Measurements from ENCODE around the gene PGLYRP3. TPM values are rescaled to one million over a fixed set of nuclear protein-coding genes. Genes with fewer than 3 reads are reported as not detected.
"Not testable (repeated sequence)": the region's sequence is repeated elsewhere in the genome, so short reads cannot be mapped to it uniquely, and the experiment has no call there.

Gene PGLYRP3
- total RNA-seq, 2 experiments from 2014 or later: not detected

GRCh38 chr1:153324912-153325311 lies 12.2 kb upstream of the PGLYRP3 start:
- CTCF ChIA-PET: no interaction called here

GRCh38 chr1:153322568-153322967 lies 9.8 kb upstream of the PGLYRP3 start:
- CTCF ChIA-PET: no interaction called here
- POLR2A ChIA-PET: no interaction called here

More at GRCh38 chr1:153324912-153325311, 12.2 kb upstream of the PGLYRP3 start:
- POLR2A ChIA-PET: no interaction called here

GRCh38 chr1:153318145-153318544 lies 5.4 kb upstream of the PGLYRP3 start:
- POLR2A ChIA-PET, CTCF ChIA-PET: not testable (repeated sequence)

GRCh38 chr1:153316013-153316412 lies 3.3 kb upstream of the PGLYRP3 start:
- POLR2A ChIA-PET, CTCF ChIA-PET: not testable (repeated sequence)

GRCh38 chr1:153314388-153314787 lies 1.6 kb upstream of the PGLYRP3 start:
- CTCF ChIA-PET, POLR2A ChIA-PET: not testable (repeated sequence)

GRCh38 chr1:153313288-153313687 lies 536 bp upstream of the PGLYRP3 start:
- ChIA-PET POLR2A (no interaction called here), CTCF (no interaction called here)

GRCh38 chr1:153310526-153310925 lies 2.2 kb downstream of the PGLYRP3 start:
- CTCF ChIA-PET: no interaction called here
- POLR2A ChIA-PET: no interaction called here

GRCh38 chr1:153309441-153309840 lies 3.3 kb downstream of the PGLYRP3 start:
- CTCF ChIA-PET: no interaction called here
- POLR2A ChIA-PET: no interaction called here

GRCh38 chr1:153308540-153308939 lies 4.2 kb downstream of the PGLYRP3 start:
- POLR2A ChIA-PET: no interaction called here
- CTCF ChIA-PET: no interaction called here

GRCh38 chr1:153307221-153307600 lies 5.5 kb downstream of the PGLYRP3 start:
- ChIA-PET CTCF (no interaction called here), POLR2A (no interaction called here)

GRCh38 chr1:153306303-153307220 lies 6.2 kb downstream of the PGLYRP3 start:
- CTCF ChIA-PET: no interaction called here

GRCh38 chr1:153305682-153306081 lies 7.1 kb downstream of the PGLYRP3 start:
- ChIA-PET CTCF (interaction anchor here (0.6 kb wide), 1 partner anchor 144 kb away, joined by 3 read pairs; no protein-coding TSS in a partner anchor), POLR2A (no interaction called here)

More at GRCh38 chr1:153306303-153307220, 6.2 kb downstream of the PGLYRP3 start:
- POLR2A ChIA-PET: no interaction called here

GRCh38 chr1:153302308-153302707 lies 10.4 kb downstream of the PGLYRP3 start:
- CTCF ChIA-PET: no interaction called here
- POLR2A ChIA-PET: no interaction called here

- ChIA-PET POLR2A (no interaction called here), CTCF (no interaction called here)
Observed at GRCh38 chr1:153293851-153294250, 18.9 kb downstream of the PGLYRP3 start.

GRCh38 chr1:153293480-153293775 lies 19.3 kb downstream of the PGLYRP3 start:
- CTCF ChIA-PET: no interaction called here
- POLR2A ChIA-PET: no interaction called here

- POLR2A ChIA-PET: no interaction called here
- CTCF ChIA-PET: no interaction called here
Observed at GRCh38 chr1:153292740-153293479, 19.8 kb downstream of the PGLYRP3 start.

GRCh38 chr1:153292185-153292584 lies 20.6 kb downstream of the PGLYRP3 start:
- ChIA-PET CTCF (no interaction called here), POLR2A (no interaction called here)

- ChIA-PET CTCF (no interaction called here), POLR2A (no interaction called here)
Observed at GRCh38 chr1:153291514-153291913, 21.2 kb downstream of the PGLYRP3 start.

- ChIA-PET CTCF (interaction anchor here (1.0 kb wide), 1 partner anchor 66 kb away, joined by 4 read pairs; no protein-coding TSS in a partner anchor), POLR2A (no interaction called here)
Observed at GRCh38 chr1:153288634-153289275, 24.0 kb downstream of the PGLYRP3 start.

GRCh38 chr1:153277852-153278251 lies 34.9 kb downstream of the PGLYRP3 start:
- ChIA-PET POLR2A (no interaction called here), CTCF (no interaction called here)

GRCh38 chr1:153272186-153272585 lies 40.6 kb downstream of the PGLYRP3 start:
- POLR2A ChIA-PET: no interaction called here
- CTCF ChIA-PET: no interaction called here
